22Rv1 (cell line): Measurements from ENCODE around the gene NEDD4L.
"Not testable (repeated sequence)": the region's sequence is repeated elsewhere in the genome, so short reads cannot be mapped to it uniquely, and the experiment has no call there.

ENCODE experiments used
- H3K27ac ChIP-seq: fragments of 450-650 bp; 2 replicates; pipeline ENCODE4 v1.5.1; 2017
- CTCF ChIP-seq: fragments of 450-650 bp; IDR thresholded peaks from 2 replicates; pipeline ENCODE4 v1.5.1; 2017; ENCODE audit warnings: mild to moderate bottlenecking
- ZFX ChIP-seq: fragments of 450-650 bp; IDR thresholded peaks from 2 replicates; pipeline ENCODE4 v1.6.1; 2017; ENCODE audit warnings: antibody characterized with exemption, borderline replicate concordance

Gene NEDD4L

GRCh38 chr18:58043491-58044369 lies at the start of gene NEDD4L:
NEDD4L (plus strand) TSS chr18:58044226; CDS start chr18:58044661, 435 bp downstream.
- H3K27ac ChIP-seq = peak within 1 kb of the TSS; percentile 90
- no peak for TF ChIP-seq ZFX
- peak; percentile 92 for TF ChIP-seq CTCF

- no peak for TF ChIP-seq CTCF
- TF ChIP-seq ZFX = no peak
- H3K27ac ChIP-seq = no peak overlapping the region
Measured at GRCh38 chr18:57995331-57995730, 48.7 kb upstream of the NEDD4L start.

- H3K27ac ChIP-seq = not testable (repeated sequence)
Measured at GRCh38 chr18:57996894-57997293, 47.1 kb upstream of the NEDD4L start.

GRCh38 chr18:57997820-57998219 lies 46.2 kb upstream of the NEDD4L start:
- no peak overlapping the region for H3K27ac ChIP-seq
- TF ChIP-seq ZFX (no peak), CTCF (no peak)

- no peak overlapping the region for H3K27ac ChIP-seq
- TF ChIP-seq ZFX (no peak), CTCF (no peak)
Measured at GRCh38 chr18:57998461-57998860, 45.6 kb upstream of the NEDD4L start.

GRCh38 chr18:58004317-58004716 lies 39.7 kb upstream of the NEDD4L start:
- no peak overlapping the region for H3K27ac ChIP-seq
- TF ChIP-seq CTCF (no peak), ZFX (no peak)

- no peak overlapping the region for H3K27ac ChIP-seq
- TF ChIP-seq CTCF (no peak), ZFX (no peak)
Measured at GRCh38 chr18:58005011-58005410, 39.0 kb upstream of the NEDD4L start.
